Measurements from ENCODE around the gene NDUFS6. TPM values are rescaled to one million over a fixed set of nuclear protein-coding genes. Genes with fewer than 3 reads are reported as not detected.

The NDUFS6 gene
- 88.1 and 93.4 TPM in 2 replicates for total RNA-seq (2014; rRNA removed; shearing (Covaris generic))
- 114 and 263 TPM in 2 replicates for polyA plus RNA-seq (2015; cell fraction: cytosol; rRNA removed)
- 9.3 and 21.4 TPM in 2 replicates for polyA plus RNA-seq (2015; cell fraction: nucleus; rRNA removed)

DNA sequence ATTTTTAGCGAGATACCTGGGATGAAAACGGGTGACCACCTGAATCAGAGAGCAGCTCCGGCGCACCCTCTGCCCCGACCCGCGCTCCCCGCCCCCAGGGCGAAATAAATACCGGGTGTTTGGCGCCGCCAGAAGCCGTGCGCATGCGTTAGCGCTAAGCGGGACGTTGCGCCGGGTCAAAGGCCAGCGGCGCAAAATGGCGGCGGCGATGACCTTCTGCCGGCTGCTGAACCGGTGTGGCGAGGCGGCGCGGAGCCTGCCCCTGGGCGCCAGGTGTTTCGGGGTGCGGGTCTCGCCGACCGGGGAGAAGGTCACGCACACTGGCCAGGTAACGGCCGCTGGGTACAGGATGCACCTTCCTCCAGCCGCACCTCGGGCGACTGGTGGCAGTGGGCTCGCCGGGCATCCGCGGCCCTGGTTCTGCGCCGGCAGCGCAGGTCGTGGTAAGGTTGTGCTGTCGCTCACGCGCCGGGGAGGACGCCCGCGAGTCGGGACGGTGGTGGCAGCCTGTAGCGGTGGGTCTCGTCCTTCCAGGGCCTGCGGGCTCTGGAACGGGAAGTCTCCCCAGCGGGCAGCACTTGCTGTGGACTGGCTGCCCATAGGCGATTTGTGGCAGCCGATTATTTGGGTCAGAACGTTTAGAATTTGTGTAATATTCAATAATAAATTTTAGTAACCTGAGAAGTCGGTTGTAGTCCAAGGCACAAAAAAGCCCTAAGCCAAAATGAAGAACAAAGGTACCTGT, at the start of gene NDUFS6:
Gene NDUFS6, plus strand, starts transcription at position 186 of the 745 bp plus-strand sequence. Its CDS starts 11 bp downstream, at position 197.
- DNase-seq (ENCODE audit: low read depth, low spot score): peak; percentile 81
- in situ Hi-C loops (cut with HindIII; ENCODE audit: low pct_unique_long_range_greater_than_20kb, low sequenced_read_pairs): no loop called here

DNA sequence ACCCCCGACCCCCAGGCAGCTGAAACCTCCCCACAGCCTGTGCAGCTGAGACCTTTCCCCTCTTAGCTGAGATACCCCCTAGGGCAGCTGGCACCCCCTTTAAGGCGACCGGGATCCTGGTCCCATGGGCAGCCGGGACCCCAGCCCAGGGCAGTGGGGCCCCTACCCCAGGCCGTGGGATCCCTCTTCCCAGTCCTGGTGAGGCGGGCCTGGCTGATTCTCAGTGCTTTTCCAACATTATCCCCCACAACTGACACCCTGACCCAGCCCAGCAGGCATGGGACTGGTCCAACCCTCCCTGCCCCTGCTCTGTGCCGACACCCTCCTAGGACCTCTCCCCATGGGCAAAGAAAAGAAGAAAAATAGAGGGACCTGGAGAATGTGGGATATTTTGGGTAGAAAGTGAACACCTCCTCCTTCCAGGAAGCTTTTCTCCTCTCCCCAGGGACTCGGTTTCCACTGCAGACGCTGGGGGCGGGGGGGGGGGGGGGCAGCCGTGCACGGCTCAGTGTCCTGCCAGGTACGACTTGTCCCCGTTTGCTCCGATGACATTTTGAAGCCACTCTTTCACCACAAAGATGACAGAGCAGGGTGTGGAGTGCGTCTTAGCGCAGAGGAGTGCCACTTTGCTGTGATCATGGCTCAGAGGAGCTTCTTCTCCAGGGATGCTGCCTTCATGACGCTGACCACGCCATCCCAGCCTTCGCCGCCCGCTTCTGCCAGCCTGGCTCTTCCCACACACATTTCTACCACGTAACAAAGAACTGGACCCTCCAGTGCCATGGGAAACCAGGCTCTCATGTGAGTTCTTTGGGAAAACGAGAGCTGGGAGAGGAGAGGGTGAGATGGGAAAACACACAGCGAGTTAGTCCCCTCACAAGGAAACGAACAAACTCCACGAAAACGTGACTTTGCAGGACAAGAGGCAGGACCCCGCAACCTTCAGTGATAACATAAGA, 49.1 kb upstream of the NDUFS6 start:
- in situ Hi-C loops (cut with HindIII; ENCODE audit: low pct_unique_long_range_greater_than_20kb, low sequenced_read_pairs): no loop called here
- DNase-seq (ENCODE audit: low read depth, low spot score): no peak

DNA sequence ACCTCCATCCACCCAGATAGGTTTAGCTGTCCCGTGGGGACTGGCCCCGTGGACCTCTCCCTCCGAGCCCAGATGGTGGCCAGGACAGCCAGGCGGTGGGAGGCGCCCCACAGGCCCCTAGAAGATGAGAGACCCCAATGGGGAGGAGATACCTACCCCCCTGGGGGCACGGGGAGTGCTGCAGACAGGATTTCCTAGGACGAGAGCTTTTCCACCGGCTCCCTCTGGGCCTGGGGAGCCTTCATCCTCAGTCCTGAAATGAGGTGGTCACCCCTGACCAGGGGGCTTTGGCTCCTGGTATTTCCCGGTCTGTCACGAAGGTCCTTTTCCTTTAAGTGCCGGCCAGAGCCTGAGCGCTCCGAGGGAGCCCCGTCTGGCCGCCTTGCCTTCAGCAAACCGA, 48.3 kb upstream of the NDUFS6 start:
- in situ Hi-C loops (cut with HindIII; ENCODE audit: low pct_unique_long_range_greater_than_20kb, low sequenced_read_pairs): no loop called here

DNA sequence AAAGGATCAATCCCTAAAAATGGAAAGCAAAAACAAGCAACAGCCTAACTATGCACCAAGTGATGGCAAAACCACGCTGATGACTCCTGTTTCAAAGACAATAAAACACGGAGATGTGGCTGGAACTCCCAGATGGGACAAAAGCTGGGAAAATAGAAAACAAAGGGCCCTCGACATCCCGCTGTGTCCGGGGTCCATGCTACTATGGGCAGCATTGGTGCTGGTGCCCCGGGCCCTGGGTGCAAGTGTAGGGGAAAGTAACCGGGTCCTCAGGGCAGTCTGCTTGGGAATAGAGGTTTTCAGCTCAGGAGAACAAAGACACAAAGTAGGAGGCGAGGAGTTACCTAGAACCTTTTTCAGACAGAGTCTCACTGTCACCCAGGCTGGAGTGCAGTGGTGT, 47.7 kb upstream of the NDUFS6 start:
- in situ Hi-C loops (cut with HindIII; ENCODE audit: low pct_unique_long_range_greater_than_20kb, low sequenced_read_pairs): no loop called here
- DNase-seq (ENCODE audit: low read depth, low spot score): no peak

More for the DNA sequence above, 48.3 kb upstream of the NDUFS6 start:
- no peak for DNase-seq (ENCODE audit: low read depth, low spot score)

DNA sequence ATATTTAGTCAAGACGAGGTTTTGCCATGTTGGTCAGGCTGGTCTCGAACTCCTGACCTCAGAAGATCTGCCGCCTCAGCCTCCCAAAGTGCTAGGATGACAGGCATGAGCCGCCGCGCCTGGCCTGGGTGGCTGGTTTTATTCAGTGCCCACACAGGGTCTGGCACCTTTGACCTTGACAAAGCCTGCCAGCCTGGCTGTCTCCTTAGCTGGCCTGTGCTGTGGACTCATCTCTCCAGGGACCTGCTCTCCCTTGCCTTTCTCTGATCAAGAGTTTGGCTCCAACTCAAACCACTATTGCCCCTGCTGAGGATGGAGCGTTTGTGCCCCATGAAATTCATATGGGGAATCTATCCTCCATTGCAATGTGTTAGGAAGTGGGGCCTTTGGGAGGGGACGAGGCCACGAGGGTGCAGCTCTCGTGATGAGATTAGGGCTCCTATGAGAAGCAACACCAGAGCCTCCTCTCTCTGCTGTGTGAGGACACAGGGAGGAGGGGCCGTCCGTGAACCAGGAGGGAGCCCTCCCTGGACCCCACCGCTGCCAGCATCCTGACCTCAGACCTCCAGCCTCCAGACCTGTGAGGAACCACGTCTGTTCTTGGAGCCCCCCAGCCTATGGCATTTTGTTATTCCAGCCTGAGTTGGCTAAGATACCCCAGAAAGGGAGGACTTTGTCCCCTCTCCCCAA, 46.5 kb upstream of the NDUFS6 start:
- DNase-seq (ENCODE audit: low read depth, low spot score): no peak
- in situ Hi-C loops (cut with HindIII; ENCODE audit: low pct_unique_long_range_greater_than_20kb, low sequenced_read_pairs): no loop called here

DNA sequence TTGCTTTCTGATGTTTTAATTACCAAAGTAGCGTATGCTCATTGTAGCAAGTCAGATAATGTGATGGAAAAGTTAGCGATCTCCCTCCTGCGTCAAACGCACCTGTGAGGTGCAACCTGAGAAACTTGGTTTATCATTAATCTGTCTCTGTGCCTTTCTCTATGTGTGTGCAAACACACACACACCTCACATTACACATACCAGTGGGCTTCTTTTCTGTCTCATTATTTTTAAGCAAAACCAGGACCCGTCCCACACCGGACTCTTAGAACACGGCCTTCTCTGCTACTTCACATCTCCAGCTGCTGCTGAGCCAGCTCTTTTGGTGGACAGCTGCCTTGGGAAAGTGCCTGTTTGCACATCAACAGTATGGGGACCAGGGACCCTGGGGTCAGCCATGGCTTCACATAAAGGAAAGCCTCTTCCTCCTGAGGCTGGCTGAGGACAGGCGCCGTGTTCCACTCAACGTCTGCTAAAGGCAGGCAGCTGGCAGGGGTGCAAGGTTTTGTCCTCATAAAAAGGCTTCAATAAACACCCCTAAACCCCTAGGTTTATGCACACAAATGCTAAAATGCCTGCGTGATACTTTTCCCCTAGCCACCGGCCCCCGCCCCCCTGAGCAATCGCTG, 45.8 kb upstream of the NDUFS6 start:
- DNase-seq (ENCODE audit: low read depth, low spot score): no peak
- in situ Hi-C loops (cut with HindIII; ENCODE audit: low pct_unique_long_range_greater_than_20kb, low sequenced_read_pairs): no loop called here

DNA sequence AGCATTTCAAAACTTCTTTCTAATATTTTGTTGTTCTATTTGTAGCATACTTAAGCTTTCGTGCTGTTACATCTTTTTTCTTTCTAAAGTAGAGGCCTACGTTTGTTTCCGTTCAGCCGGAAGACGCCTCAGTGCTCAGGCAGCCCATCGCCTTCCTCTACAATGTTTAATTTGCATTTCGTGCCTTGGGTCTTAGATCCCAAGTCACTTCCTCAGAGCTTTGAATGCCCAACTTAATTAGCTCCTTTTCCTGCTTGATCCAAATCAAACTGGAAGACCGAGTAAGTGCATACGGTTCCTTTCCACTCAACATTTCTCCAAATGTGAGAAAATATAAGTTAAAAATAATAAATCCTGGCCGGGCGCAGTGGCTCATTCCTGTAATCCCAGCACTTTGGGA, 44.7 kb upstream of the NDUFS6 start:
- in situ Hi-C loops (cut with HindIII; ENCODE audit: low pct_unique_long_range_greater_than_20kb, low sequenced_read_pairs): no loop called here
- DNase-seq (ENCODE audit: low read depth, low spot score): no peak

DNA sequence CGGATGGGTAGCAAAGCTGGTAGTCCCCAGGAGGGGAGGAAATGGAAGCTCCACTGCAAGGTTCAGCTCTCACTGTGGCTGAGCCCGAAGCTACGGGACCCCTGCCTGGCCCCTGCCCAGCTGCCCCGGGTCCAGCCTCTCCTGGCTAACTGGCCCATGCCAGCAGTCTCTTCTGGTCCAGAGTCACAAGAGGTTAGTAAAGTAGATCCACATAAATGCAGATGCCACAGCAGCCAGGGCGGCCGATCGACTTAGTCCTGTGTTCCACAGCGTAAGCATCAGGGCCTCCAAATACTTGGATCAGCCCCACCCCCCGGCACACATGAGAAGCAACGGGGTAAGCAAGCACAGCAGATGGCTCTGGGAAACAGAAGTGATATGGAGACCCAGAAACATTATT, 43.7 kb upstream of the NDUFS6 start:
- in situ Hi-C loops (cut with HindIII; ENCODE audit: low pct_unique_long_range_greater_than_20kb, low sequenced_read_pairs): no loop called here
- DNase-seq (ENCODE audit: low read depth, low spot score): no peak

DNA sequence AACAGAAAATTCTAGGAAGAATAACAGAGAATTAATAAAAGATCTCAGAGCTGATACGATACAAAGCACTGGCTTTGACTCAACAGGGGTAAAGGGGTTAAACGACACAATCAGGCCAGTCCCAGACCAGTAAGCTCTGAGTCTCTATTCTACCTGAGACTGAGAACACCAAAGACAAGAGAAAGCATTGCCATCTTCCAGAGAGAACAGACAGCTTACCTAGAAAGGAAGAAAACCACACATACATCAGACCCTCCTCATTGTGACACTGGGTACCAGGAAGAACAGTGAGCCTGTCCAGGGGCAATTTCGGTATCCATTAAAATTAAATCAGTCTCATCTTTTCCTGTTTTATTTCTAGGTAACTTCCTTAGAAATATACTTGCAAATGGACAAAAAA, 42.6 kb upstream of the NDUFS6 start:
- in situ Hi-C loops (cut with HindIII; ENCODE audit: low pct_unique_long_range_greater_than_20kb, low sequenced_read_pairs): no loop called here
- DNase-seq (ENCODE audit: low read depth, low spot score): no peak

DNA sequence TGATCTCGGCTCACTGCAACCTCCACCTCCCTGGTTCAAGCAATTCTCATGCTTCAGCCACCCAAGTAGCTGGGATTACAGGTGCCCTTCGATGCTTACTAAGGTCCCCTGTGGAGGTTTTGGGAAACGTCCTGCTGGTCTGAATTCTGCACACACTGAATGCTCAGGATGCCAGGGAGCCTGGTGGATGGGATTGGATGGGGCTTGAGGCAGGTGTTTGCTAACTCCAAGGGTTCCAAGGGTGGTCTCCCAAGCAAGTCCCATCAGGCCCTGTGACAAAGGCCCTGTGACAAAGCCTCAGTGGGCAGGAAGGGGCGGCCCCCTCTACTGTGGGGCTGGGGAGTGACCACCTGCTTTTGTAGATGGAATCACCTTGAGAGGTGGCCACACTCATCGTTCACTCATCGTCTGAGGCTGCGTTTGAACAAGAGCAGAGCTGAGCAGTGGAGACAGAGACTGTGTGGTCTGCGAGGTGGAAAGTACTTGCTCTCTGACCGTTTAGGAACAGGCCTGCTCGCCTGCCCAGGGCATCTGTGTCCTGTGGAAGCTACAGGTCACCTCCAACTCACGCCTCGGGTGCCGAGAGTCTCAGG, 41.7 kb upstream of the NDUFS6 start:
- DNase-seq (ENCODE audit: low read depth, low spot score): no peak
- in situ Hi-C loops (cut with HindIII; ENCODE audit: low pct_unique_long_range_greater_than_20kb, low sequenced_read_pairs): no loop called here

DNA sequence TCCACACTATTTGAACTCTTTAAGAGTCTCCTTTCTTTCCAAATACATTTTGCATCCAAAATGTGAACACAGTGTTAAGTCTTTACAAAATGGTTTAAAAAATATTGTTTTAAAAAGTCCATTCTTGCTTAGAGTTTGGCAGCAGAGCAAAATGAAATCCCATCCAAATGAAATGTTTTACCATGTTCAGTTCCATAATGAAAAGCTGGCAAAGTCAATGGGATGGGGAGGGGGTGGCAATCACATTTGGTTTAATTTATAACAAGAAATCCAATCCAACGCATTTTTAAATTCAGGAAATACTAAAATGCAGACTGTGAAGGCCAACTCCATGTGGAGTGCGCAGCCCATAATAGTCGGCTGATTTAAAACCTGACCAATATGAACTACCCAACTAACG, 41.0 kb upstream of the NDUFS6 start:
- in situ Hi-C loops (cut with HindIII; ENCODE audit: low pct_unique_long_range_greater_than_20kb, low sequenced_read_pairs): no loop called here
- DNase-seq (ENCODE audit: low read depth, low spot score): no peak

DNA sequence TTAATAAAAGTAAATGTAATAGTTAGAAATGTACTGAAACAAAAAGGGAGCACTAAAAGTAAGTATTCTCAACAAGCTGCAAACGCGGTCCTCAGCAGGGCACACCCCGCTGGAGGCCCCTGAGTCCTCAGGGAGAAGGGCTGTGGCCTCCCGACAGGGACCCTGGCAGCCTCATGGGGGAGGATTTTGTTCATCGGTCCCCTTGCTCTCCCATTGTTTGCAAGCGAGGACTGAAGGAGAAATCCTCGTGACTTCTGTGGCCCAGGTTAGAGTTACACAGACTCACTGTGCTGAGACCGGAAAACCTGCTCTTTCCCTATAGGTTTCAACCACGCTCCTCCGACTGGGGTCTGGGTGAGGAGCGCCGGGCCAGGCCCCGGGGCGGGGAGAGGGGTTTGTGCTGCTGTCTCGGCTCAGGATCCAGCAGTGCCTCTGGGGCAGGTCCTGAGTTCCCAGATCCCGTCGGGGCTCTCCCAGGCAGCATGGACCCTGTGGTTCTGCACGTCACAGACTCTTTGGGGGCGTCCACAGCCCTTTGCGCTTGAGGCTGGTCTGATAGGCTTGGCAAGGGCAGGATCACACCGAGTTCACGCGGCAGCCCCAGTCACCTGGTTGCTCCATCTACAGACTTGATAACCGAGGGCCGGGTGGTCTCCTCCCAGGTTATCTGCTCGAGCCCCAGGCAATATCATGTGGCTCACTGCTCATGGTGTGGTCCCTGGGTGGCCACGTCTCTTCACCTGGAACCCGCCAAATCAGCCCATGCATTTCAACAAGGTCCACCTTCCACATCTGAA, 40.4 kb upstream of the NDUFS6 start:
- in situ Hi-C loops (cut with HindIII; ENCODE audit: low pct_unique_long_range_greater_than_20kb, low sequenced_read_pairs): no loop called here
- no peak for DNase-seq (ENCODE audit: low read depth, low spot score)

DNA sequence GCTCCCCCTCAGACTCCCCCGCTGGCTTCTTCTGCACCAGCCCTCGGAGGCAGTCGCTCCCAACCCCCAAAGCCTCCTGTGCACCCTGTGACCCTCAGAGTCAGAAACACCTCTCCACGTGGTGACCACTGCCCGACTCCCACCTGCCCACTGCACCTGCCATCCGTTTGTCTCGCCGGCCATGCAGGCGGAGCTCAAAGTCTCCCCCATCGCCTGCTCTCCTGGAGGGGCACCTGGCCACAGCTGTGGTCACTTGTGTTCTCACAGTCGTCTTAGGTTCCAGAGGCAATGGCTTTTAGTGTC, 39.8 kb upstream of the NDUFS6 start:
- in situ Hi-C loops (cut with HindIII; ENCODE audit: low pct_unique_long_range_greater_than_20kb, low sequenced_read_pairs): no loop called here
- DNase-seq (ENCODE audit: low read depth, low spot score): no peak

DNA sequence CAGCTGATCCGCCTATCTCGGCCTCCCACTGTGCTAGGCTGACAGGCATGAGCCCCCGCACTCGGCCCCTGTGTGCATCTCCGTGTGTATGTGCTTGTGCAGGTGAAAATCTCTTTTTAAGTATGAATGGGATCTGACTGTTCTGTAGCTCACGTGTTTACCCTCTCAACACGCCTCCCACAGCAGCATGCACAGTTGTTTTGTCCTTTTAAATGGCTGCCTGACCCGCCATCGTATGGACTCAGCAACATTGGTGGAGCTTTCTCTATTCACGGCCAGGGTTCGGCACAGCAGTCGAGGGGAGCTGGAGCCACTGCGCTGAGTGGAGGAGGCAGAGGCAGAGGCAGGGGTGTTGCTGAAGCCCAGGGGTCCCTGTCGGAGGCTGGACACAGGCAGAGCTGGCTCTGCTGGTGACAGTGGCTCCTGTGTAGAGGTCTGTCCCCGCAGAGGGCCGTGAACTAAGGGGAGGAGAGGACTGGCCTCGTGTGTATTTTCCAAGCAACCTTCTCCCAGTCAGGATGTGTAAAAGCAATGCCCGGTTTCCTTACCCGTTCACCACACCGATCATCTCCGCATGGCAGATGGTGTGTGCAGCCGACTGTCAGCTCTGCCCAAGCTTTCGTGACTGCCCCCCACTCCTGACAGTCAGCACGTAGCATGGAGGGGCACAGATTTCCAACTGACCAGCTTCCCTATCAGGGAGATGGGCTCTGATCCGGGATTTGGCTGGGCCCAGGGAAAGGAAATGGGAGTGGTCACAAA, 38.9 kb upstream of the NDUFS6 start:
- in situ Hi-C loops (cut with HindIII; ENCODE audit: low pct_unique_long_range_greater_than_20kb, low sequenced_read_pairs): no loop called here
- DNase-seq (ENCODE audit: low read depth, low spot score): no peak

DNA sequence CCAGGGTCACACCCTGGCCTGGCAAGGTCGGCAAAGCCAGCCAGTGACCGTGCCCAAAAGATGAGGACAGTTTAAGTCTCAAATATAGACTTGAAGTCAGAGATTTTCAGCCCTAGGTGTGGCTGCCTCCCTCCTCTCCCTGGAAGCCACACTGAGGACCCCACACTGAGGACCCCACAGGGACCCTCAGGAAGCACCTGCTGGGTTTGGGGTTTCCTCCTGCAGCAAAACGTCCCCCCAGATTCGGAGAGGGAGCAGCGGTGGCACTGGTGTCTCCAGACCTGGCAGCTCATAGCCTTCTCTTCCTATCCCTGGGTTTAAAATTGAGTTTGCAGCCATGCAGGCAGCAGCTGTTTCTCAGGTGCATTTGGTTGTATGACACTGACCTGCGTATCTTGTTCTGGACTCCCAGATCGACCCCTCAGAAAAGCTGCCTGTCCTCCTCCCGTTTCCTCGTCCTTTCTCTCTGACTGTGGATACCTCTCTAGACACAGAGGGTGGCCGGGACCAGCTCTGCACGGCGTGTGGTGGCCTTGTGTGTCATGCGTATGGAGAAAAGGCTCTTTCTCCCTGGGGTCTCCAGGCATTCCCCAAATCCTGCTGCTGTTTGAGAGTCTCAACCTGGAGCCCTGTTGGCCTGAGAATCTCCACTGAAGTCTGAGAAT, 38.2 kb upstream of the NDUFS6 start:
- in situ Hi-C loops (cut with HindIII; ENCODE audit: low pct_unique_long_range_greater_than_20kb, low sequenced_read_pairs): no loop called here
- no peak for DNase-seq (ENCODE audit: low read depth, low spot score)

DNA sequence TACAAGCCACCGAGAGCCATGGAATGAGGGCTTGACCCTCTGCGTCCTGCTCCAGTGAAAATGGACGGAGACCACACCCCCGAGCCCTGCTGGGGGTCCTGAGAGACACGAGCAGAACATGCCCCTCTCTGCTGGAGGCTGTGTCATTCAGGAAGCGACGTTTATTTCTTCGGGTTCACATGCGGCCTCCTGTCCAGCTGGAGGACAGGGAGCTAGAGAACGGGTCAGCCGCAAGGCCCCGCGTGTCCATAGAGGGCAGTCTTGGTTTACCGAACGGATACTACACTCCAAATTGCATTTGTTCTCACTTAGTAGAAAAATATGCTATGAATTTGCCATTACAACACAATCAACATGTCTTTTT, 37.7 kb upstream of the NDUFS6 start:
- peak; percentile 73 for DNase-seq (ENCODE audit: low read depth, low spot score)
- in situ Hi-C loops (cut with HindIII; ENCODE audit: low pct_unique_long_range_greater_than_20kb, low sequenced_read_pairs): no loop called here
